Left lung (tissue), 10 donors: Measurements from ENCODE around the gene SCAANT1. TPM values are rescaled to one million over a fixed set of nuclear protein-coding genes. Genes with fewer than 3 reads are reported as not detected.

ENCODE experiments used
- ATAC-seq: fragments of 200-7000 bp; cut with Tn5 transposase; one replicate; pipeline ENCODE4 v1.9.1; 2020; ENCODE audit warnings: moderate library complexity
- DNase-seq, 4 donors: peaks; one replicate each; pipeline ENCODE4 v3.0.0-alpha.2; 2013 to 2020
- H3K27ac ChIP-seq, 2 donors: fragments of 200-600 bp; sonication (generic) in 1 of 2; one replicate each; pipeline versions ENCODE4 v1.5.0 to v1.8.0; 2020 to 2021
- H3K27me3 ChIP-seq, 2 donors: fragments of 200-600 bp; sonication (generic) in 1 of 2; one replicate each; pipeline versions ENCODE4 v1.5.0 to v1.8.0; 2020 to 2021
- H3K36me3 ChIP-seq, 2 donors: fragments of 200-600 bp; sonication (generic) in 1 of 2; one replicate each; pipeline versions ENCODE4 v1.5.0 to v1.8.0; 2020 to 2021
- H3K4me1 ChIP-seq, 2 donors: fragments of 200-600 bp; one replicate each; pipeline ENCODE4 v1.8.0; 2021
- H3K4me3 ChIP-seq, 2 donors: fragments of 200-600 bp; sonication (generic) in 1 of 2; one replicate each; pipeline versions ENCODE4 v1.5.0 to v1.8.0; 2020 to 2021; ENCODE audit warnings: mild to moderate bottlenecking in 1 of 2
- H3K9me3 ChIP-seq, 2 donors: fragments of 200-600 bp; sonication (generic) in 1 of 2; one replicate each; pipeline versions ENCODE4 v1.5.0 to v1.8.0; 2020 to 2021
- CTCF ChIP-seq, 2 donors: fragments of 200-600 bp; sonication (generic) in 1 of 2; IDR thresholded peaks; one replicate each; pipeline versions ENCODE4 v1.5.0 to v1.8.0; 2021; ENCODE audit warnings: antibody characterized with exemption in 2 of 2
- intact Hi-C, 2 donors: fragments of 100-400 bp; cut with DNase I; formaldehyde crosslinking; loops; one replicate each; pipeline versions ENCODE4 v1.11.2 to v1.14.2; 2022
- polyA plus RNA-seq, 6 donors: library from polyadenylated mRNA; unstranded; fragments of 120-200 nt; gene quantifications; one replicate each; pipeline ENCODE4 v1.2.1, GENCODE V29; 2013; ENCODE audit not compliant: insufficient read length in 6 of 6
- total RNA-seq, 2 donors: library from RNA; stranded (reverse); fragmentation: NEBNext Ultra II Directional; extraction: Animal tissue kit (Norgen Biotek cat#: 25700); gene quantifications; one replicate each; pipeline ENCODE4 v1.2.1, GENCODE V29; 2021
- donor health status: DM: no; HTN: yes; CAD: no.
- donor health status: DM: no; HTN: no; CAD: no.

The SCAANT1 gene
- total and polyA plus RNA-seq, 8 donors, result 1.1 to 2.7 (median 1.7) TPM; not detected in 3

- H3K9me3 ChIP-seq, result no peaks in the 10 kb centered on the region
- H3K4me3 ChIP-seq, result no peak overlapping the region
- intact Hi-C loops, result no loop called here
- ATAC-seq (no peak), DNase-seq (no peak)
- no peak overlapping the region for H3K27ac ChIP-seq
- no peaks in the 10 kb centered on the region for H3K27me3 ChIP-seq
- H3K36me3 ChIP-seq, result no peaks in the 10 kb centered on the region
- no peak for TF ChIP-seq CTCF (IDR thresholded peaks at IDR 0.05)
- H3K4me1 ChIP-seq, result peaks cover 0 to 14% of the 10 kb centered on the region in 2 donors
These were observed 33.7 kb downstream of the SCAANT1 start for GRCh38 chr3:63878394-63879060.

GRCh38 chr3:63877737-63878393 is 34.3 kb downstream of the SCAANT1 start:
- ATAC-seq, result no peak

GRCh38 chr3:63876260-63876659 is 35.9 kb downstream of the SCAANT1 start:
- Histone ChIP-seq H3K27ac (no peak overlapping the region), H3K4me3 (no peak overlapping the region), H3K9me3 (no peaks in the 10 kb centered on the region), H3K27me3 (no peaks in the 10 kb centered on the region), H3K36me3 (no peaks in the 10 kb centered on the region), H3K4me1 (peaks cover 0 to 14% of the 10 kb centered on the region in 2 donors)
- intact Hi-C loops, result no loop called here
- ATAC-seq (no peak), DNase-seq (no peak)
- TF ChIP-seq CTCF (IDR thresholded peaks at IDR 0.05), result no peak

More at GRCh38 chr3:63877737-63878393, 34.3 kb downstream of the SCAANT1 start:
- no peaks in the 10 kb centered on the region for H3K9me3 ChIP-seq
- H3K27me3 ChIP-seq, result no peaks in the 10 kb centered on the region
- H3K4me3 ChIP-seq, result no peak overlapping the region
- no peak for TF ChIP-seq CTCF (IDR thresholded peaks at IDR 0.05)
- intact Hi-C loops, result no loop called here
- DNase-seq, result no peak
- H3K36me3 ChIP-seq, result no peaks in the 10 kb centered on the region
- peaks cover 0 to 14% of the 10 kb centered on the region in 2 donors for H3K4me1 ChIP-seq
- no peak overlapping the region for H3K27ac ChIP-seq

- H3K27me3 ChIP-seq, result no peaks in the 10 kb centered on the region
- ATAC-seq, result no peak
- no peak overlapping the region for H3K27ac ChIP-seq
- no peak for TF ChIP-seq CTCF (IDR thresholded peaks at IDR 0.05)
- no peaks in the 10 kb centered on the region for H3K36me3 ChIP-seq
- no peak for DNase-seq
- no peak overlapping the region for H3K4me3 ChIP-seq
- H3K4me1 ChIP-seq, result peaks cover 0 to 14% of the 10 kb centered on the region in 2 donors
- no peaks in the 10 kb centered on the region for H3K9me3 ChIP-seq
- intact Hi-C loops, result no loop called here
These were observed 36.7 kb downstream of the SCAANT1 start for GRCh38 chr3:63875510-63875909.

- TF ChIP-seq CTCF (IDR thresholded peaks at IDR 0.05), result no peak
- no peak overlapping the region for H3K4me3 ChIP-seq
- no peak overlapping the region for H3K27ac ChIP-seq
- no peaks in the 10 kb centered on the region for H3K36me3 ChIP-seq
- H3K27me3 ChIP-seq, result no peaks in the 10 kb centered on the region
- peaks cover 0 to 14% of the 10 kb centered on the region in 2 donors for H3K4me1 ChIP-seq
- intact Hi-C loops, result no loop called here
- ATAC-seq, result no peak
- H3K9me3 ChIP-seq, result no peaks in the 10 kb centered on the region
- DNase-seq, result no peak
These were observed 37.4 kb downstream of the SCAANT1 start for GRCh38 chr3:63874769-63875168.
